Gastrocnemius medialis (tissue), 4 donors: ENCODE data around the gene SH3YL1. TPM values are rescaled to one million over a fixed set of nuclear protein-coding genes. Genes with fewer than 3 reads are reported as not detected.

Source experiments
- ATAC-seq, 2 donors: fragments of 150-250 bp; one replicate each; pipeline ENCODE4 v1.9.1; 2016
- DNase-seq, 2 donors: peaks; one replicate each; pipeline ENCODE4 v3.0.0-alpha.2; 2019
- H3K27ac ChIP-seq, 4 donors: fragments of 200-600 bp; sonication (generic); 1 replicate in 1 of 4; 2 replicates in 3 of 4; pipeline ENCODE4 v1.5.1; 2016 to 2018; ENCODE audit warnings: mild to moderate bottlenecking in 2 of 4, moderate library complexity in 1 of 4
- H3K27me3 ChIP-seq, 3 donors: fragments of 200-600 bp; sonication (generic) in 2 of 3; 1 replicate in 1 of 3; 2 replicates in 2 of 3; pipeline versions ENCODE4 v1.5.1 to v1.6.0; 2016 to 2019; ENCODE audit warnings: mild to moderate bottlenecking in 1 of 3, moderate library complexity in 1 of 3
- H3K36me3 ChIP-seq, 2 donors: fragments of 200-600 bp; sonication (generic) in 1 of 2; one replicate each; pipeline ENCODE4 v1.5.1; 2017 to 2018
- H3K4me1 ChIP-seq, 2 donors: fragments of 200-600 bp; sonication (generic) in 1 of 2; one replicate each; pipeline ENCODE4 v1.5.1; 2016 to 2017; ENCODE audit warnings: mild to moderate bottlenecking in 2 of 2
- H3K4me3 ChIP-seq, 4 donors: fragments of 200-600 bp; sonication (generic) in 3 of 4; 1 replicate in 1 of 4; 2 replicates in 3 of 4; pipeline ENCODE4 v1.5.1; 2016 to 2019; ENCODE audit warnings: mild to moderate bottlenecking in 2 of 4
- H3K9me3 ChIP-seq, 3 donors: fragments of 200-600 bp; sonication (generic) in 2 of 3; 1 replicate in 1 of 3; 2 replicates in 2 of 3; pipeline ENCODE4 v1.5.1; 2016 to 2019
- CTCF ChIP-seq, 5 experiments: fragments of 450-650 bp in 3 of 5; fragments of 200-600 bp in 2 of 5; sonication (generic) in 2 of 5; IDR thresholded peaks in 4 of 5; conservative IDR thresholded peaks in 1 of 5; 1 replicate in 4 of 5; 2 replicates in 1 of 5; pipeline ENCODE4 v1.5.1; 2016 to 2019; ENCODE audit warnings: antibody characterized with exemption in 5 of 5, mild to moderate bottlenecking in 3 of 5, moderate library complexity in 3 of 5
- POLR2A ChIP-seq, 2 donors: fragments of 450-650 bp; IDR thresholded peaks; one replicate each; pipeline ENCODE4 v1.6.1; 2017; ENCODE audit warnings: antibody characterized with exemption in 2 of 2, mild to moderate bottlenecking in 2 of 2, moderate library complexity in 2 of 2
- in situ Hi-C, 4 donors: fragments of 200-750 bp; cut with MboI; loops; one replicate each; pipeline versions ENCODE4 v1.15.0 to v1.8.0; 2017; ENCODE audit warnings: low sequenced_read_pairs in 4 of 4
- intact Hi-C: fragments of 100-400 bp; cut with DNase I; formaldehyde crosslinking; loops from one replicate; pipeline ENCODE4 v1.15.1; 2023; ENCODE audit warnings: low total_unique reads
- total RNA-seq, 4 donors: library from RNA; depleted of rRNA; stranded (reverse); fragments of >200 nt; gene quantifications; one replicate each; pipeline versions ENCODE4 v1.1.0 to v1.2.3, GENCODE V29; 2016

The SH3YL1 gene
- total RNA-seq, 4 donors from 2014 or later = 6.2 to 16.1 (median 8.5) TPM

- Histone ChIP-seq H3K27ac (no peak overlapping the region), H3K4me3 (no peak overlapping the region), H3K27me3 (no peaks in the 10 kb centered on the region), H3K36me3 (peaks cover 0 to 42% of the 10 kb centered on the region in 2 donors), H3K9me3 (no peaks in the 10 kb centered on the region), H3K4me1 (no peaks in the 10 kb centered on the region)
- intact Hi-C loops = loop anchor here (2.0 kb wide), 1 partner anchor 44 kb away; no protein-coding TSS in a partner anchor
- in situ Hi-C loops = no loop called here
- DNase-seq (no peak), ATAC-seq (no peak)
- TF ChIP-seq POLR2A (IDR thresholded peaks at IDR 0.05) (no peak), CTCF (IDR thresholded peaks at IDR 0.05 in 4 of 5, conservative IDR thresholded peaks at IDR 0.05 in 1 of 5) (peak in 2 of 5 experiments; percentile 39 to 43)
Observed at GRCh38 chr2:246489-247144, 17.2 kb downstream of the SH3YL1 start.

- H3K4me3 ChIP-seq = no peak overlapping the region
- TF ChIP-seq CTCF (IDR thresholded peaks at IDR 0.05 in 4 of 5, conservative IDR thresholded peaks at IDR 0.05 in 1 of 5) (no peak), POLR2A (IDR thresholded peaks at IDR 0.05) (no peak)
- H3K9me3 ChIP-seq = no peaks in the 10 kb centered on the region
- no peaks in the 10 kb centered on the region for H3K27me3 ChIP-seq
- no peak overlapping the region for H3K27ac ChIP-seq
- DNase-seq = no peak
- H3K4me1 ChIP-seq = no peaks in the 10 kb centered on the region
- ATAC-seq = no peak
- in situ Hi-C loops (no loop called here), intact Hi-C loops (no loop called here)
- H3K36me3 ChIP-seq = peaks cover 0 to 49% of the 10 kb centered on the region in 2 donors
Observed at GRCh38 chr2:244547-244946, 19.3 kb downstream of the SH3YL1 start.

GRCh38 chr2:238869-239268, 25.0 kb downstream of the SH3YL1 start:
- intact Hi-C loops = no loop called here
- no peaks in the 10 kb centered on the region for H3K4me1 ChIP-seq
- TF ChIP-seq POLR2A (IDR thresholded peaks at IDR 0.05) = no peak
- TF ChIP-seq CTCF (IDR thresholded peaks at IDR 0.05 in 4 of 5, conservative IDR thresholded peaks at IDR 0.05 in 1 of 5) = no peak
- in situ Hi-C loops = no loop called here
- H3K4me3 ChIP-seq = no peak overlapping the region
- ATAC-seq (no peak), DNase-seq (no peak)
- peaks cover 0 to 27% of the 10 kb centered on the region in 2 donors for H3K36me3 ChIP-seq
- H3K9me3 ChIP-seq = no peaks in the 10 kb centered on the region
- H3K27ac ChIP-seq = no peak overlapping the region
- H3K27me3 ChIP-seq = no peaks in the 10 kb centered on the region

DNA sequence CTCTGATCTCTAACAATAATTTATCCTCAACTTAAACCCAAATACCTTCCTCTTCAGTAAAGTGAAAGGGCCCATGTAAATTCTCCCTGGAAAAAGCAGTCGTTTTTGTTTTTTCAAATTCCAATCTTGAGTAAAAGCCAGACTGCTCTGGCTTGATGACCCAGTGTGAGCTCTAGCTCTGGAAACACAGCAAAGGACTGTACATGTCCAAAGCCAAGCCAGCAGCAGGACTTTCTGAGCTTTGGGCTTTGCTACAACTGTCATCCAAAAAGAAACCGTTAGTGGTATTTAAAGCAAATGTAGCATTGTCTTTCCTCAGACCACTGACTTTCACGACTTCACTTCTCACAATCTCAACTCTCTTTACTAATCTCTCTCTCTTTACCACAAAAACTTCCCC, 25.4 kb downstream of the SH3YL1 start:
- intact Hi-C loops (no loop called here), in situ Hi-C loops (no loop called here)
- TF ChIP-seq POLR2A (IDR thresholded peaks at IDR 0.05) (no peak), CTCF (IDR thresholded peaks at IDR 0.05 in 4 of 5, conservative IDR thresholded peaks at IDR 0.05 in 1 of 5) (no peak)
- ATAC-seq = no peak
- no peaks in the 10 kb centered on the region for H3K27me3 ChIP-seq
- no peaks in the 10 kb centered on the region for H3K9me3 ChIP-seq
- no peaks in the 10 kb centered on the region for H3K4me1 ChIP-seq
- H3K4me3 ChIP-seq = no peak overlapping the region
- H3K27ac ChIP-seq = no peak overlapping the region
- no peak for DNase-seq
- peaks cover 0 to 22% of the 10 kb centered on the region in 2 donors for H3K36me3 ChIP-seq

DNA sequence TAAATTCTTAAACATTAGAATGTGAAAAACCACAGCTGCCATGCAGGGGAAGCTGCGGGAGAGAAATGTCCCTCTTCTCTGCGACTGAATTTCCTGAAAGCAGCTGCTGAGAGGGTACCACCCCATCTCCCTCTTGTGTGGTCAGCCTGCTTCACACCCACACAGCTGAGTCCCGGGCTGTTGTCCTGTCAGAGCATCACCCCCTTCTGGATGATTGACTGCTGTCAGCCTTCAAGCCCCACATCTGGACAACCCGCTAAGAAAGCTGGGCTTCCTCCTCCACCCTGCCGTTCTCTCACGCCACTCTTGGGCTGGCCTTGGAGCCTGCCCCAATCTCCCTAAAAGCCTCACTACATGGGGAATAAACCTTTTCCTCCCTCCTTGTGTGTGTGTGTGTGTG, 26.0 kb downstream of the SH3YL1 start:
- Histone ChIP-seq H3K4me3 (no peak overlapping the region), H3K36me3 (peaks cover 0 to 17% of the 10 kb centered on the region in 2 donors), H3K27ac (no peak overlapping the region), H3K27me3 (no peaks in the 10 kb centered on the region), H3K4me1 (no peaks in the 10 kb centered on the region), H3K9me3 (no peaks in the 10 kb centered on the region)
- ATAC-seq (no peak), DNase-seq (no peak)
- in situ Hi-C loops = no loop called here
- intact Hi-C loops = no loop called here
- TF ChIP-seq CTCF (IDR thresholded peaks at IDR 0.05 in 4 of 5, conservative IDR thresholded peaks at IDR 0.05 in 1 of 5) = no peak
- no peak for TF ChIP-seq POLR2A (IDR thresholded peaks at IDR 0.05)
